Measurements from ENCODE around the gene CDKN2B. TPM values are rescaled to one million over a fixed set of nuclear protein-coding genes. Genes with fewer than 3 reads are reported as not detected.

CDKN2B gene
- total RNA-seq, 1 experiment from 2014 or later = 32.2 TPM

GRCh38 chr9:22036866-22037626 is 27.9 kb upstream of the CDKN2B start:
- Histone ChIP-seq H3K9ac (ENCODE audit: low read length) (no peak overlapping the region), H2AFZ (ENCODE audit: low read length) (no peak overlapping the region), H4K20me1 (ENCODE audit: low read length) (no peaks in the 10 kb centered on the region), H3K4me1 (ENCODE audit: insufficient read depth, low read length) (peaks cover 56% of the 10 kb centered on the region), H3K4me2 (ENCODE audit: low read length) (no peak overlapping the region), H3K9me3 (ENCODE audit: low read length) (no peaks in the 10 kb centered on the region), H3K79me2 (ENCODE audit: low read length) (no peaks in the 10 kb centered on the region), H3K4me3 (ENCODE audit: low read length) (no peak overlapping the region), H3K27ac (ENCODE audit: low read length) (no peak overlapping the region), H3K27me3 (ENCODE audit: low read length) (no peaks in the 10 kb centered on the region), H3K9me2 (replicated peaks; ENCODE audit: low read length) (no peaks in the 10 kb centered on the region), H3F3A (ENCODE audit: low read length, unreplicated experiment) (peaks cover 7% of the 10 kb centered on the region), H3K36me3 (ENCODE audit: low read depth, low read length) (no peaks in the 10 kb centered on the region)
- TF ChIP-seq EZH2phosphoT487 (IDR thresholded peaks at IDR 0.05; ENCODE audit: borderline replicate concordance, low read length) = no peak
- no peak for TF ChIP-seq EZH2 (IDR thresholded peaks at IDR 0.05; ENCODE audit: low read length, unreplicated experiment)
- no peak for TF ChIP-seq CTCF (conservative IDR thresholded peaks at IDR 0.05; ENCODE audit: low read depth, low read length)
- BruUV-seq (replicated peaks) = no TSS peak
- ChIA-PET POLR2A (ENCODE audit: unreplicated experiment) (no interaction called here), CTCF (no interaction called here)
- peak; percentile 6 for DNase-seq
- intact Hi-C loops (cut with micrococcal nuclease) = no loop called here
- ATAC-seq = no peak

DNA sequence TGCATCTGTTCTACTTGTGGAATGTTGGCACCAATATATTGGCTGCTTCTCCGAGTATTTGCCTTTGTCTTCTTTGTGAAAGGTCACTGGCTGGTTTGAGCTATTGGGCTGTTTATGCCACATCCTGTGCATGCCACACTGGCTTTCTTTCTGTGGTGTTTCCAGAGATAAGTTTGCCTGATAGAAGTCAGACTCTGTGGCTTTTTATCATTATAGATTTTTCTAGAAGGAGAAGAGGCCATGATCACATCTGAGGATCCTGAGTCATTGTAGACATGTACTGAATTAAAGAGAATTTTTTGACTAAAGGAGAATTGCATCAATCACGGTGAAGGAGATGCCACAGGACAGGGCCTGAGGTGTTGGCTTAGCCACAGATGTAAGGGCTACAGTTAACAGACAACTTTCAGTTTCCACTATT is 26.5 kb upstream of the CDKN2B start:
- Histone ChIP-seq H2AFZ (ENCODE audit: low read length) (no peak overlapping the region), H3K9me3 (ENCODE audit: low read length) (no peaks in the 10 kb centered on the region), H3K36me3 (ENCODE audit: low read depth, low read length) (no peaks in the 10 kb centered on the region), H3K9ac (ENCODE audit: low read length) (no peak overlapping the region), H3K27me3 (ENCODE audit: low read length) (no peaks in the 10 kb centered on the region), H3F3A (ENCODE audit: low read length, unreplicated experiment) (no peaks in the 10 kb centered on the region), H3K4me1 (ENCODE audit: insufficient read depth, low read length) (peaks cover 56% of the 10 kb centered on the region), H3K4me2 (ENCODE audit: low read length) (no peak overlapping the region), H3K27ac (ENCODE audit: low read length) (no peak overlapping the region), H3K9me2 (replicated peaks; ENCODE audit: low read length) (no peaks in the 10 kb centered on the region), H3K4me3 (ENCODE audit: low read length) (no peak overlapping the region), H4K20me1 (ENCODE audit: low read length) (no peaks in the 10 kb centered on the region), H3K79me2 (ENCODE audit: low read length) (no peaks in the 10 kb centered on the region)
- intact Hi-C loops (cut with micrococcal nuclease) = no loop called here
- CTCF ChIA-PET = no interaction called here
- TF ChIP-seq EZH2phosphoT487 (IDR thresholded peaks at IDR 0.05; ENCODE audit: borderline replicate concordance, low read length) (no peak), EZH2 (IDR thresholded peaks at IDR 0.05; ENCODE audit: low read length, unreplicated experiment) (no peak), CTCF (conservative IDR thresholded peaks at IDR 0.05; ENCODE audit: low read depth, low read length) (no peak)
- DNase-seq (no peak), ATAC-seq (no peak)
- BruUV-seq (replicated peaks) = no TSS peak
- POLR2A ChIA-PET (ENCODE audit: unreplicated experiment) = no interaction called here

- ATAC-seq = no peak
- CTCF ChIA-PET = no interaction called here
- Histone ChIP-seq H3K36me3 (ENCODE audit: low read depth, low read length) (no peaks in the 10 kb centered on the region), H3K4me1 (ENCODE audit: insufficient read depth, low read length) (peaks cover 46% of the 10 kb centered on the region), H3K9me3 (ENCODE audit: low read length) (no peaks in the 10 kb centered on the region), H3K27ac (ENCODE audit: low read length) (no peak overlapping the region), H3F3A (ENCODE audit: low read length, unreplicated experiment) (no peaks in the 10 kb centered on the region), H3K79me2 (ENCODE audit: low read length) (no peaks in the 10 kb centered on the region), H3K4me3 (ENCODE audit: low read length) (no peak overlapping the region), H3K27me3 (ENCODE audit: low read length) (no peaks in the 10 kb centered on the region), H2AFZ (ENCODE audit: low read length) (no peak overlapping the region), H3K9me2 (replicated peaks; ENCODE audit: low read length) (no peaks in the 10 kb centered on the region), H3K4me2 (ENCODE audit: low read length) (no peak overlapping the region), H3K9ac (ENCODE audit: low read length) (no peak overlapping the region), H4K20me1 (ENCODE audit: low read length) (no peaks in the 10 kb centered on the region)
- no TSS peak for BruUV-seq (replicated peaks)
- no peak for DNase-seq
- POLR2A ChIA-PET (ENCODE audit: unreplicated experiment) = no interaction called here
- TF ChIP-seq EZH2 (IDR thresholded peaks at IDR 0.05; ENCODE audit: low read length, unreplicated experiment) = no peak
- no peak for TF ChIP-seq EZH2phosphoT487 (IDR thresholded peaks at IDR 0.05; ENCODE audit: borderline replicate concordance, low read length)
- TF ChIP-seq CTCF (conservative IDR thresholded peaks at IDR 0.05; ENCODE audit: low read depth, low read length) = no peak
- intact Hi-C loops (cut with micrococcal nuclease) = no loop called here
These were observed 24.0 kb upstream of the CDKN2B start for GRCh38 chr9:22033012-22033630.

All from PC-3 (cell line).